GM13977 (cell line): Measurements from ENCODE around the gene TMEM179.

Experiments
- DNase-seq: peaks from one replicate; pipeline ENCODE4 v3.0.0; 2012; ENCODE audit warnings: low spot score
- in situ Hi-C: fragments of 300-500 bp; cut with MboI; formaldehyde crosslinking; loops from one replicate; pipeline ENCODE4 v1.12.0; 2022; ENCODE audit warnings: low sequenced_read_pairs, low pct_unique_long_range_greater_than_20kb, mixed read lengths, inconsistent platforms; ENCODE audit not compliant: unreplicated experiment
- TF ChIP-seq, protein P1 (sequence below): IDR thresholded peaks from 2 replicates; pipeline ENCODE4 v1.5.1; 2012; ENCODE audit warnings: mild to moderate bottlenecking, control low read depth; ENCODE audit not compliant: insufficient read depth; ENCODE audit errors: extremely low read depth, missing control alignments

Gene TMEM179

DNA sequence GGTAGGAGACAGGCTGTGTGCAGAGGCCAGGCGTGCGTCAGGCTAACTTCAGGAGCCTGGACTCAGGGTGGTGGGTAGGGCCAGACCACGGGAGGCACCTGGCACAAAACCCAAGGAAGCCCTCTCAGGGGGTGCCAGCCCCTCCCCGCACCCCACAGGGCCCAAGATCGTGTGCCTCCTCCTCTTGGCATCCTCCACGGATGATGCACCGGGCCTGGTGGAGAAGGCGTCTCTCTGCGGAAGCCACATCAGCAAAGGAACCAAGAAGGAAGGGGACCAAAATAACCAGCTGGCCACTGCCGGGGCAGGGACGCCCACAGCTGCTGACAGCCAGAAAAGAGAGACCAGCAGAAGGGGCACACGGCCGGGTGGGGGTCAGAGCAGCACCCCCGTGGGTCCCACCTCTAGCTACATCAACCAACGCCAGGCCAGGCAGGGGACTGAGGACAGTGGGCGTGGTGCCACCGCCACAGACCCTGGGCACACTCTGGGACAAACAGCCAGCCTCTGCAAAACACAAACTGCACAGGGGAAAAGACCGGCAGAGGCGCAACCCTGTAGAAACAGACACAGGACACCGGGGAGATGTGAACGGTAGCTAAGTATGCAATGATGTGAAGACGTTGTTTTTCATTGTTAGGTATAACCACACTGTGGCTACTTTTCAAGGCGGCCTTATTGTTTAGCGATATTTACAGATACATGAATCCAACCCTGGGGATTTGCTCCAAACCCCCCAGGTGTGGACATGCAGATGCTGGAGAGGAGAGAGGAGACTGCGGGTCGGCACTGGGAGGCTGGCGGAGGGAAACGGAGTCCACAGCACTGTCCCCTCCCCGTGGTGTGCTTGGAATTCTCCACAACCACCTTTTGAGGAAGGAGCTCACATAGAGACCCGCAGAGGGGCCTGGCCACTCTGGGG lies 51.1 kb downstream of the TMEM179 start:
- DNase-seq: no peak
- TF ChIP-seq, protein P1, sequence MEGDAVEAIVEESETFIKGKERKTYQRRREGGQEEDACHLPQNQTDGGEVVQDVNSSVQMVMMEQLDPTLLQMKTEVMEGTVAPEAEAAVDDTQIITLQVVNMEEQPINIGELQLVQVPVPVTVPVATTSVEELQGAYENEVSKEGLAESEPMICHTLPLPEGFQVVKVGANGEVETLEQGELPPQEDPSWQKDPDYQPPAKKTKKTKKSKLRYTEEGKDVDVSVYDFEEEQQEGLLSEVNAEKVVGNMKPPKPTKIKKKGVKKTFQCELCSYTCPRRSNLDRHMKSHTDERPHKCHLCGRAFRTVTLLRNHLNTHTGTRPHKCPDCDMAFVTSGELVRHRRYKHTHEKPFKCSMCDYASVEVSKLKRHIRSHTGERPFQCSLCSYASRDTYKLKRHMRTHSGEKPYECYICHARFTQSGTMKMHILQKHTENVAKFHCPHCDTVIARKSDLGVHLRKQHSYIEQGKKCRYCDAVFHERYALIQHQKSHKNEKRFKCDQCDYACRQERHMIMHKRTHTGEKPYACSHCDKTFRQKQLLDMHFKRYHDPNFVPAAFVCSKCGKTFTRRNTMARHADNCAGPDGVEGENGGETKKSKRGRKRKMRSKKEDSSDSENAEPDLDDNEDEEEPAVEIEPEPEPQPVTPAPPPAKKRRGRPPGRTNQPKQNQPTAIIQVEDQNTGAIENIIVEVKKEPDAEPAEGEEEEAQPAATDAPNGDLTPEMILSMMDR: no peak
- in situ Hi-C loops: no loop called here

DNA sequence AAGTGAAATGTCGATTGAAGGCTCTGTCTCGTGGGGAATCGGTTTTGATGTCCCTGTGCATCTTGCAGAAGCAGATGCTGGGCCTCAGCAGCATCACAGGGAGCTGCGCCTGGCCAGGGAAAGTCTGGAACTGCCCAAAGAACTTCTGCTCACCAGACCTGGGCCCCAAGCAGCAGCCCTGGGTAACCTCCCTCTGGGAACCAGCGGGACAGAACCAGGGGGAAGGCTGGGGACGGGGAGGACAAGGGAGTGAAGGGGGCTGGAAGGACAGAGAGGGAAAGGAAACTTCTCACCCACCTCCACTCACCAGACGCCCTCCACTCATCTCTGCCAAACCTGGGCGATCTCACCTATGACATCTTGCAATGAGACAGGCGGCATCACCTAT lies 51.8 kb downstream of the TMEM179 start:
- in situ Hi-C loops: no loop called here
- DNase-seq: no peak

DNA sequence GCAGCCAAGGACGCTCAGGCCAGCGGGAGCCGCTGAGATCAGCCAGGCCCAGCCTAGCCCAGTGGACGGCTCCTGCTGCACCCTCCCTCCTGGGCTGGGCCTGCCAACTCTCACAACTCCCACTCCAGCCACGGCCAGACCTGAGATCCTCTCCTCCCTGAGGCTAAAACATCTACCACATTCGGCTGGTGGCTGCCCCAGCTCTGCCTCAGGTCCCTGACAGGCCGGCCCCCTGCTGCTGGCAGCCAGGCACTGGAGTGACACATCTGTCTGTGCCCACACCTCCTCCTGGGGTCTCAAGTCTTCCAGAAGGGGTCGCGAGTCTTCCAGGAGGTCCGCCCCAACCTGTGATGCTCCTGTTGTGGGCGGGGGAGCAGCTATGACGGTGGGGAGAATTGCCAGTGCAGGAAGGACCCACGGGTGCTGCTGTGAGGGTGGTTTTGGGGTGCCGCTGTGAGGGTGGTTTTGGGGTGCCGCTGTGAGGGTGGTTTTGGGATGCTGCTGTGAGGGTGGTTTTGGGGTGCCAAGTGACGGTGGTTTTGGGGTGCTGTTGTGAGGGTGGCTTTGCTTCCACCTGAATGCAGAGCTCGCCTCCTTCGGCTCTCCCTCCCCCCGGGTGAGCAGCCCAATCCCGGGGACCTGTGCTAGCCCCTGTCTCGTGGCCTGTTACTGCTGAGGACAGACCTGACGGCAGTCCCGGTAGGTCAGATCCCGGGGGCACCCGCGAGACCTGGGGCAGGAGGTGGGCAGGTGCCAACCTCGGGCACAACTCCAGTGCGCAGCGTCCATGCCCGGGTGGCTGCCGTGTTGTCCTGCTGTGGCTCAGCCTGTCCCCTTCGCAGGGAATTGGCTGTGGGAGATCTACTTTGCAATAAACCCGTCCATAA lies 52.5 kb downstream of the TMEM179 start:
- TF ChIP-seq, protein P1: no peak
- DNase-seq: no peak
- in situ Hi-C loops: no loop called here

More for the DNA sequence above, 51.8 kb downstream of the TMEM179 start:
- TF ChIP-seq, protein P1: no peak

DNA sequence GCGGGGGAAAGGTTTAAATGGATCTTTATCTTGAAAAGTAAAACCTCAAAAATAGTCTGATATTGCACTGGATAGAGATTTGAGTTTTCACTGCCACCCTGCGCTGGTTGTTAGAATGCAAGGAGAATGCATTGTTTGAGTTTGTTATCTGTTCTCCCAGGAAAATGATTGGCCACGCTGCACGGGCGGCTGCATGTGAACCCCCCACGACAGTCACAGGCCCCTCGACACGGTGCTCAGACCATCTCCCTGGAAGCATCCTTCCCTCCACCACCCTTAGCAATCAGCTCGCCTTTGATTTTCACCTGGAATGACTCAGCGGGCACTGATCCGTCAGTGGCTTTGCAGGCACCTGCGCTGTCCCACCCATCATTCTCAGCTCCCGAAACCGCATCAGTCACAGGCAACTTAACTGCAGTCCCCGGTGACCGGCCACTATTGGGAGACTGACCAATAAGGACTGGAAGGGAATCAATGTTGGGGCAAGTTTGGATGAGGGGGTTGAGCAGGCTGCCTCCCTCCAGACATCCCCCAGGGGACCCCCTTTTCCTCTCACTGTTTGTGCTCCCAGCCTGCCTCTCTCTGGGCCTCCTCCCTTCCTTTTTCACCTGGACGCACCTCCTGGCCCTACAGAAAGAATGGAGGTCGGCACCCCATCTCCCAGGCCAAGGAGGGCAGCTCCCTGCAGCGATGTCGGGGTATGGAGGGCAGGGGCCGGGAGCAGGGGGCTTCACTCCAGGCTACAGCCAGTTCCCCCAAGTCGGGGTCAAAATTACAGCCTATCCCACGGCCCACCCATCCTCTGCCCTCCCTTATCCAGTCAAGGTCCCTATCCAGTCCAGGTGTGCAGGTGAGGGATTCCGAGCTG lies 53.5 kb downstream of the TMEM179 start:
- in situ Hi-C loops: no loop called here
- TF ChIP-seq, protein P1: no peak
- no peak for DNase-seq

DNA sequence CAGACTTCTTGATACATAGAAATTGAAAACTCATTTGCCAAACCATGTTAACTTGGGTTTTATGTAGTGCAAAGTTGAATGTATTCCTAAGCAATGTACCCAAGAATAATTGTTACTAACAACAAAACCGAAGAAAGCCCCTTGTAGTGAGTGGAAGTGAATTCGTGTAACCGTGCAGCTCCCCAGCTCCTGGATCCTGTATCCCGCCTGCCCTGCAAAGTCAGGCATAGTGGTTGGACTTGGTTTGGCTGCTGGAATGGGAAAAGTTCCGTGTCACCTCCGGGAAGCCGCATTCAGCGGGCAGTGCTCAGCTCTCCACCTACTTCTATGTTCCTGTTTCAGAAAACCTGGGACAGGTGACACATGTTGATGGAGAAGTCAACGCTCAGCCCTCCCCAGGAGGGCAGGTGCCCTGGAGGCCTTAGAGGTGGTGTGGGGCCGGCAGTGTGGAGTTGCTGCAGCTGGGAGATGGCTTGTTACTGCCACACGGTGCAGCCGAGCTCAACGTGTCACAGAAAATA lies 54.2 kb downstream of the TMEM179 start:
- in situ Hi-C loops: no loop called here
- DNase-seq: no peak
- TF ChIP-seq, protein P1: no peak
